ENCODE data around the gene ATXN10.

DNA sequence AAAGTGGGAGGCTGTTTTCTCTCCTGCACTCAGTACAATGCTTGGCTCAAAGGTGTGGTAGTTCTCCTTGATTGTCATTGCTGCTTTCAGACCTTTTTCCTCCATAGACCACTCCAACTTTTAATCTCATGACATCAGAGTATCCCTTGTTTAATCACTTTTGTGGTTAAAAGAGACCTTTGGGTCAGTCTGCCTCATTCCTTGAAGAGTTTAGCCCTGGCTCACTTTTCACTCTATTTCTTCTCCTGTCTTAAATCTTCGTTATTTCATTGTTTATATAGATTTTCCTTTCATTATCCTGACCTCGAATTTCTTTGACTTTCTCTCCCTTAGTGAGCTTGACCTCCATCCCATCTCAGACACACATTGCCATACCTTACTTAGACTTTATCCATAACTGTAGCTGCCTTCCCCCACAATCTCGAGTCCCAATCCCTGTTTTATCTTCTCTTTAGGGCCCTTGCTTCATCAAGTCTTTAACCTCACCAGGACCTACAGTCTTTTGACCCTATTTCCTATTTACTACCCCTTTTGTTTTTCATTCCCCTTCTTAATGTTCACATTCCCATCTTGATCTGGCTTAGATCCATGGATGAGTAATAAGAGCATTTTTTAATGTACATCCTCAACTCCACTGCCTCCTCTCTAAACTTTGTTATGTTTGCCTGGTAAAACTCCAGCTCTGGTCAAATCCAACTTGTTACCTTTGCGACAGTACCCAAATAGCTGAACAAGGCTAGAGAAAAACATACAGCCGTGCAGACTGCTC lies 9.5 kb downstream of the ATXN10 start:
- TF ChIP-seq EZH2 (IDR thresholded peaks at IDR 0.05; ENCODE audit: insufficient read depth, poor library complexity, severe bottlenecking) (no peak), EZH2phosphoT487 (IDR thresholded peaks at IDR 0.05; ENCODE audit: insufficient read depth, low read depth) (no peak)
